Measurements from ENCODE around the gene GALR2.

DNA sequence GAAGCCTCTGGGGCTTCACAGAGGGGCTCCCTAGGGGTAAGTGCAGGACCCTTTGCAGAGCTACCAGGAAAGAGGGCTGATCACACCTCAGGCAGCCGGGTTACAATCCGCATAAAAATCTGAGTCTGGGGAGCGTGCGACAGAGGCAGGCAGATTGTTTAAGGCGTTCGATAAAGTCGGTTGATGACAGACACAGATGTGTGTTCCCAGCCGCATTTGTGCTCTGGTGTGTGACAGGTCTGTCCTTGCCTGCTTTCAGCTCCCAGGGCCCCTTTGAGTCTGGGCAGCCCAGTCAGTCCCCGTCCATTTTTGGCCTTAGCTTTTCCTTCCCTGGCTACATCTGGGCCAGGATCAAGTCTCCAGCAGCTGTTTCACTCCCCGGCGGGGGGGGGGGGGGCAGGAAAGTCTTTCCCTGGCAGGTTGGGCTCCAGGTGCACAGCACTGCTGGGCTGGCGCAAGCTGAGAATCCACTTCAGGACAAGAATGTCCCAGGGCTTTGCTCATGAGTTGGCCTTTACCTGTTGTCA lies 3.1 kb downstream of the GALR2 start:
- TF ChIP-seq SP1 (IDR thresholded peaks at IDR 0.05) = no peak
- TF ChIP-seq FOXM1 (IDR thresholded peaks at IDR 0.05; ENCODE audit: borderline replicate concordance) = no peak
- no peak for TF ChIP-seq NFRKB (IDR thresholded peaks at IDR 0.05)
- no peak for TF ChIP-seq ELF4 (IDR thresholded peaks at IDR 0.05)
- TF ChIP-seq FOXA1 (IDR thresholded peaks at IDR 0.05) = no peak

Data from HEK293T (cell line).